ENCODE results near the gene FGFBP3. TPM values are rescaled to one million over a fixed set of nuclear protein-coding genes. Genes with fewer than 3 reads are reported as not detected.

The FGFBP3 gene
- total and polyA plus RNA-seq, 2 of the 13 experiments (the other 11 are each of a cell fraction or from before 2014, with no cell fraction given): 0.50 to 2.0 TPM

DNA sequence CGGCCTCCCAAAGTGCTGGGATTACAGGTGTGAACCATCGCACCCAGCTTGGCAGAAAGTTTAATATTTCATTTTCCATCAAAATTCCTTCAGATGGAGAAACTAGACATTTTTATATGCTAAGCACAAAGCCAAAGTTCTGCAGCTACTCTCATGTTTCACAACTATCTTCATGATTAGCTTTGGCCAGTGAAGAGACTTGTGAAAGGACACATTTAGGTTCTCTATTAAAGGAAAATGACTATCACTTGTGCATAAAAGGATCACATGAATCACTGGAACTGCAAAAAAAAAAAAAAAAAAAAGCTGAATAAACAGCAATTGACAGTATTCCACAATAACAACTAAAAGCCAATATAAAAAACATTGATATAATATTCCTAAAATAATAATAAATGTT lies 16.2 kb downstream of the FGFBP3 start:
- Histone ChIP-seq H3K4me2 (ENCODE audit: low read depth, low read length) (no peak overlapping the region), H3K79me2 (ENCODE audit: insufficient read depth, low read length) (no peaks in the 10 kb centered on the region), H3K4me3 (replicated peaks in 1 of 3; ENCODE audit: insufficient read depth in 1 of 3, low read depth in 2 of 3, low read length in 3 of 3) (no peak overlapping the region), H3K27ac (ENCODE audit: extremely low read length, insufficient read depth, low read length) (no peak overlapping the region), H4K20me1 (ENCODE audit: insufficient read depth, low read length) (no peaks in the 10 kb centered on the region), H3K36me3 (replicated peaks in 1 of 2; ENCODE audit: control insufficient read depth in 1 of 2, insufficient read depth in 2 of 2, low read length in 2 of 2) (no peaks in the 10 kb centered on the region), H3K9ac (ENCODE audit: insufficient read depth, low read depth, low read length) (no peak overlapping the region), H3K9me3 (ENCODE audit: low read length) (no peaks in the 10 kb centered on the region), H3K4me1 (ENCODE audit: insufficient read depth, low read length) (peaks cover 18% of the 10 kb centered on the region), H2AFZ (ENCODE audit: low read length) (no peak overlapping the region), H3K27me3 (ENCODE audit: control insufficient read depth in 1 of 2, insufficient read depth in 2 of 2, low read length in 2 of 2) (no peaks in the 10 kb centered on the region; a peak in 1 of 5 replicates)
- intact Hi-C loops (cut with micrococcal nuclease; ENCODE audit: unreplicated experiment): no loop called here
- TF ChIP-seq, protein P1, sequence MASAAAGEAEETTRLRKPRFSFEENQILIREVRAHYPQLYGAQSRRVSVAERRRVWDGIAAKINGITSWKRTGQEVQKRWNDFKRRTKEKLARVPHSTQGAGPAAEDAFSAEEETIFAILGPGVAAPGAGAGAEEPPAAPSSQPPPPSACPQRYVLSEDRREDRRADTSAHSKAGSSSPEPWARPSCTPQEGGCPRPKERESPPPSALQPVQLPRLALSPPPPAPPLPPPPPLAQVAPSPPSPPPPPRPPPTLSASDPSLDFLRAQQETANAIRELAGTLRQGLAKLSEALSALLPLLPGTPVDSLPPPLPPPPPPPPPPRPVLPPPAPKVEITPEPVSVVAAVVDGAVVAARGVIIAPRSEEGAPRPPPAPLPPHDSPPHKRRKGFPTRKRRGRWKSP (CRISPR knock-in tag; IDR thresholded peaks at IDR 0.05): no peak
- TF ChIP-seq SMC3 (IDR thresholded peaks at IDR 0.05; ENCODE audit: low read length): no peak
- no peak for TF ChIP-seq ZNF75D (CRISPR knock-in tag; IDR thresholded peaks at IDR 0.05; ENCODE audit: borderline replicate concordance)
- no peak for TF ChIP-seq ZNF768 (CRISPR knock-in tag; IDR thresholded peaks at IDR 0.05)
- TF ChIP-seq TOPORS (CRISPR knock-in tag; IDR thresholded peaks at IDR 0.05): no peak
- TF ChIP-seq ZNF549 (CRISPR knock-in tag; IDR thresholded peaks at IDR 0.05): no peak
- TF ChIP-seq, protein P2, sequence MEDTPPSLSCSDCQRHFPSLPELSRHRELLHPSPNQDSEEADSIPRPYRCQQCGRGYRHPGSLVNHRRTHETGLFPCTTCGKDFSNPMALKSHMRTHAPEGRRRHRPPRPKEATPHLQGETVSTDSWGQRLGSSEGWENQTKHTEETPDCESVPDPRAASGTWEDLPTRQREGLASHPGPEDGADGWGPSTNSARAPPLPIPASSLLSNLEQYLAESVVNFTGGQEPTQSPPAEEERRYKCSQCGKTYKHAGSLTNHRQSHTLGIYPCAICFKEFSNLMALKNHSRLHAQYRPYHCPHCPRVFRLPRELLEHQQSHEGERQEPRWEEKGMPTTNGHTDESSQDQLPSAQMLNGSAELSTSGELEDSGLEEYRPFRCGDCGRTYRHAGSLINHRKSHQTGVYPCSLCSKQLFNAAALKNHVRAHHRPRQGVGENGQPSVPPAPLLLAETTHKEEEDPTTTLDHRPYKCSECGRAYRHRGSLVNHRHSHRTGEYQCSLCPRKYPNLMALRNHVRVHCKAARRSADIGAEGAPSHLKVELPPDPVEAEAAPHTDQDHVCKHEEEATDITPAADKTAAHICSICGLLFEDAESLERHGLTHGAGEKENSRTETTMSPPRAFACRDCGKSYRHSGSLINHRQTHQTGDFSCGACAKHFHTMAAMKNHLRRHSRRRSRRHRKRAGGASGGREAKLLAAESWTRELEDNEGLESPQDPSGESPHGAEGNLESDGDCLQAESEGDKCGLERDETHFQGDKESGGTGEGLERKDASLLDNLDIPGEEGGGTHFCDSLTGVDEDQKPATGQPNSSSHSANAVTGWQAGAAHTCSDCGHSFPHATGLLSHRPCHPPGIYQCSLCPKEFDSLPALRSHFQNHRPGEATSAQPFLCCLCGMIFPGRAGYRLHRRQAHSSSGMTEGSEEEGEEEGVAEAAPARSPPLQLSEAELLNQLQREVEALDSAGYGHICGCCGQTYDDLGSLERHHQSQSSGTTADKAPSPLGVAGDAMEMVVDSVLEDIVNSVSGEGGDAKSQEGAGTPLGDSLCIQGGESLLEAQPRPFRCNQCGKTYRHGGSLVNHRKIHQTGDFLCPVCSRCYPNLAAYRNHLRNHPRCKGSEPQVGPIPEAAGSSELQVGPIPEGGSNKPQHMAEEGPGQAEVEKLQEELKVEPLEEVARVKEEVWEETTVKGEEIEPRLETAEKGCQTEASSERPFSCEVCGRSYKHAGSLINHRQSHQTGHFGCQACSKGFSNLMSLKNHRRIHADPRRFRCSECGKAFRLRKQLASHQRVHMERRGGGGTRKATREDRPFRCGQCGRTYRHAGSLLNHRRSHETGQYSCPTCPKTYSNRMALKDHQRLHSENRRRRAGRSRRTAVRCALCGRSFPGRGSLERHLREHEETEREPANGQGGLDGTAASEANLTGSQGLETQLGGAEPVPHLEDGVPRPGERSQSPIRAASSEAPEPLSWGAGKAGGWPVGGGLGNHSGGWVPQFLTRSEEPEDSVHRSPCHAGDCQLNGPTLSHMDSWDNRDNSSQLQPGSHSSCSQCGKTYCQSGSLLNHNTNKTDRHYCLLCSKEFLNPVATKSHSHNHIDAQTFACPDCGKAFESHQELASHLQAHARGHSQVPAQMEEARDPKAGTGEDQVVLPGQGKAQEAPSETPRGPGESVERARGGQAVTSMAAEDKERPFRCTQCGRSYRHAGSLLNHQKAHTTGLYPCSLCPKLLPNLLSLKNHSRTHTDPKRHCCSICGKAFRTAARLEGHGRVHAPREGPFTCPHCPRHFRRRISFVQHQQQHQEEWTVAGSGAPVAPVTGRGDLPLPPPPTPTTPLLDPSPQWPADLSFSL (CRISPR knock-in tag; IDR thresholded peaks at IDR 0.05): no peak
- TF ChIP-seq, protein P3, sequence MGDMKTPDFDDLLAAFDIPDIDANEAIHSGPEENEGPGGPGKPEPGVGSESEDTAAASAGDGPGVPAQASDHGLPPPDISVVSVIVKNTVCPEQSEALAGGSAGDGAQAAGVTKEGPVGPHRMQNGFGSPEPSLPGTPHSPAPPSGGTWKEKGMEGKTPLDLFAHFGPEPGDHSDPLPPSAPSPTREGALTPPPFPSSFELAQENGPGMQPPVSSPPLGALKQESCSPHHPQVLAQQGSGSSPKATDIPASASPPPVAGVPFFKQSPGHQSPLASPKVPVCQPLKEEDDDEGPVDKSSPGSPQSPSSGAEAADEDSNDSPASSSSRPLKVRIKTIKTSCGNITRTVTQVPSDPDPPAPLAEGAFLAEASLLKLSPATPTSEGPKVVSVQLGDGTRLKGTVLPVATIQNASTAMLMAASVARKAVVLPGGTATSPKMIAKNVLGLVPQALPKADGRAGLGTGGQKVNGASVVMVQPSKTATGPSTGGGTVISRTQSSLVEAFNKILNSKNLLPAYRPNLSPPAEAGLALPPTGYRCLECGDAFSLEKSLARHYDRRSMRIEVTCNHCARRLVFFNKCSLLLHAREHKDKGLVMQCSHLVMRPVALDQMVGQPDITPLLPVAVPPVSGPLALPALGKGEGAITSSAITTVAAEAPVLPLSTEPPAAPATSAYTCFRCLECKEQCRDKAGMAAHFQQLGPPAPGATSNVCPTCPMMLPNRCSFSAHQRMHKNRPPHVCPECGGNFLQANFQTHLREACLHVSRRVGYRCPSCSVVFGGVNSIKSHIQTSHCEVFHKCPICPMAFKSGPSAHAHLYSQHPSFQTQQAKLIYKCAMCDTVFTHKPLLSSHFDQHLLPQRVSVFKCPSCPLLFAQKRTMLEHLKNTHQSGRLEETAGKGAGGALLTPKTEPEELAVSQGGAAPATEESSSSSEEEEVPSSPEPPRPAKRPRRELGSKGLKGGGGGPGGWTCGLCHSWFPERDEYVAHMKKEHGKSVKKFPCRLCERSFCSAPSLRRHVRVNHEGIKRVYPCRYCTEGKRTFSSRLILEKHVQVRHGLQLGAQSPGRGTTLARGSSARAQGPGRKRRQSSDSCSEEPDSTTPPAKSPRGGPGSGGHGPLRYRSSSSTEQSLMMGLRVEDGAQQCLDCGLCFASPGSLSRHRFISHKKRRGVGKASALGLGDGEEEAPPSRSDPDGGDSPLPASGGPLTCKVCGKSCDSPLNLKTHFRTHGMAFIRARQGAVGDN (CRISPR knock-in tag; IDR thresholded peaks at IDR 0.05): no peak
- TF ChIP-seq, protein P4, sequence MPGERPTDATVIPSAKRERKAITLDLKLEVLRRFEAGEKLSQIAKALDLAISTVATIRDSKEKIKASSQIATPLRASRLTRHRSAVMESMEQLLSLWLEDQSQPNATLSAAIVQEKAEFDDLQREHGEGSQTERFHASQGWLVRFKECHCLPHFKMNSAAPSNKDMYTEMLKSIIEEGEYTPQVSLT (CRISPR knock-in tag; IDR thresholded peaks at IDR 0.05; ENCODE audit: borderline replicate concordance, low read depth): no peak
- TF ChIP-seq, protein P5, sequence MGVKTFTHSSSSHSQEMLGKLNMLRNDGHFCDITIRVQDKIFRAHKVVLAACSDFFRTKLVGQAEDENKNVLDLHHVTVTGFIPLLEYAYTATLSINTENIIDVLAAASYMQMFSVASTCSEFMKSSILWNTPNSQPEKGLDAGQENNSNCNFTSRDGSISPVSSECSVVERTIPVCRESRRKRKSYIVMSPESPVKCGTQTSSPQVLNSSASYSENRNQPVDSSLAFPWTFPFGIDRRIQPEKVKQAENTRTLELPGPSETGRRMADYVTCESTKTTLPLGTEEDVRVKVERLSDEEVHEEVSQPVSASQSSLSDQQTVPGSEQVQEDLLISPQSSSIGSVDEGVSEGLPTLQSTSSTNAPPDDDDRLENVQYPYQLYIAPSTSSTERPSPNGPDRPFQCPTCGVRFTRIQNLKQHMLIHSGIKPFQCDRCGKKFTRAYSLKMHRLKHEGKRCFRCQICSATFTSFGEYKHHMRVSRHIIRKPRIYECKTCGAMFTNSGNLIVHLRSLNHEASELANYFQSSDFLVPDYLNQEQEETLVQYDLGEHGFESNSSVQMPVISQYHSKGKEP (CRISPR knock-in tag; IDR thresholded peaks at IDR 0.05): no peak
- TF ChIP-seq ZNF841 (CRISPR knock-in tag; IDR thresholded peaks at IDR 0.05; ENCODE audit: borderline replicate concordance): no peak
- in situ Hi-C loops (cut with HindIII; ENCODE audit: extremely low pct_ligation_motif_present, low pct_unique_long_range_greater_than_20kb): no loop called here
- WGBS (ENCODE audit: low lambda C conversion rate): 94% methylated on average over 2 of the region's 2 CpGs
- no peak for ATAC-seq
- no peak for DNase-seq (ENCODE audit: low spot score)
- ChIA-PET POLR2A (no interaction called here), CTCF (ENCODE audit: low intra/inter-chr PET ratio, low total read pairs) (no interaction called here)
- BruUV-seq (replicated peaks): no TSS peak
- no peak for FAIRE-seq

All from HepG2 (cell line).